Transverse colon (tissue), 4 donors: ENCODE results near the gene TSHB. TPM values are rescaled to one million over a fixed set of nuclear protein-coding genes. Genes with fewer than 3 reads are reported as not detected.

Source experiments
- DNase-seq: peaks from one replicate; pipeline ENCODE4 v3.0.0-alpha.2; 2019
- H3K27ac ChIP-seq, 4 donors: fragments of 200-600 bp; sonication (generic); 2 replicates each; pipeline ENCODE4 v1.5.1; 2016 to 2018; ENCODE audit warnings: inconsistent platforms in 4 of 4
- H3K27me3 ChIP-seq: fragments of 200-600 bp; sonication (generic); 2 replicates; pipeline ENCODE4 v1.5.1; 2017; ENCODE audit warnings: inconsistent platforms
- H3K36me3 ChIP-seq, 4 donors: fragments of 200-600 bp; sonication (generic); 2 replicates each; pipeline ENCODE4 v1.5.1; 2017 to 2019; ENCODE audit warnings: inconsistent platforms in 4 of 4
- H3K4me1 ChIP-seq, 4 donors: fragments of 200-600 bp; sonication (generic); 2 replicates each; pipeline ENCODE4 v1.5.1; 2017 to 2020; ENCODE audit warnings: inconsistent platforms in 4 of 4
- H3K4me3 ChIP-seq, 4 donors: fragments of 200-600 bp; sonication (generic); 1 replicate in 1 of 4; 2 replicates in 3 of 4; pipeline versions ENCODE4 v1.5.1 to v1.6.1; 2017 to 2019; ENCODE audit warnings: inconsistent platforms in 4 of 4
- H3K9me3 ChIP-seq, 2 donors: fragments of 200-600 bp; sonication (generic); 2 replicates each; pipeline ENCODE4 v1.5.1; 2017 to 2019; ENCODE audit warnings: inconsistent platforms in 2 of 2
- CTCF ChIP-seq, 5 experiments: fragments of 200-600 bp in 3 of 5; fragments of 450-650 bp in 2 of 5; sonication (generic) in 3 of 5; IDR thresholded peaks; 1 replicate in 2 of 5; 2 replicates in 3 of 5; pipeline ENCODE4 v1.5.1; 2016 to 2017; ENCODE audit warnings: antibody characterized with exemption in 5 of 5, inconsistent platforms in 3 of 5, mild to moderate bottlenecking in 2 of 5, moderate library complexity in 1 of 5
- EP300 ChIP-seq: sonication (generic); formaldehyde crosslinking; IDR thresholded peaks from one replicate; pipeline ENCODE4 v1.6.1; 2017; ENCODE audit warnings: antibody characterized with exemption, low read depth
- POLR2A ChIP-seq: fragments of 450-650 bp; IDR thresholded peaks from one replicate; pipeline ENCODE4 v1.6.1; 2016; ENCODE audit warnings: antibody characterized with exemption, mild to moderate bottlenecking, moderate library complexity
- POLR2AphosphoS5 ChIP-seq, 3 donors: sonication (generic); formaldehyde crosslinking; IDR thresholded peaks; one replicate each; pipeline ENCODE4 v1.6.1; 2016; ENCODE audit warnings: antibody characterized with exemption in 3 of 3
- WGBS, 2 donors: methylation state at CpG; one replicate each; pipeline ENCODE4 v1.1.5; 2018; ENCODE audit warnings: low coverage in 1 of 2; 5-methylcytosine and 5-hydroxymethylcytosine counted together
- in situ Hi-C, 4 donors: fragments of 200-750 bp; cut with MboI; loops; one replicate each; pipeline versions ENCODE4 v1.15.0 to v1.15.1; 2017; ENCODE audit warnings: low sequenced_read_pairs in 3 of 4, low pct_ligation_motif_present in 1 of 4, low pct_unique_long_range_greater_than_20kb in 1 of 4
- intact Hi-C: fragments of 100-400 bp; cut with DNase I; formaldehyde crosslinking; loops from one replicate; pipeline ENCODE4 v1.15.1; 2023; ENCODE audit warnings: low total_unique reads
- total RNA-seq, 4 donors: library from RNA; depleted of rRNA; stranded (reverse); fragments of >200 nt; gene quantifications; one replicate each; pipeline ENCODE4 v1.1.0, GENCODE V29; 2016

The TSHB gene
- total RNA-seq, 4 donors from 2014 or later = not detected

GRCh38 chr1:115057661-115058254 is 28.1 kb downstream of the TSHB start:
- Histone ChIP-seq H3K27ac (peak overlapping the region; percentile 62 to 67 (median 64)), H3K27me3 (no peaks in the 10 kb centered on the region), H3K4me3 (no peak overlapping the region), H3K4me1 (peaks cover 4 to 21% (median 8%) of the 10 kb centered on the region in 4 donors), H3K36me3 (no peaks in the 10 kb centered on the region), H3K9me3 (no peaks in the 10 kb centered on the region)
- in situ Hi-C loops = no loop called here
- 49 to 53% methylated on average over 6 of the region's 6 CpGs for WGBS, 2 donors
- no peak for DNase-seq
- no peak for TF ChIP-seq POLR2AphosphoS5 (IDR thresholded peaks at IDR 0.05)
- no peak for TF ChIP-seq CTCF (IDR thresholded peaks at IDR 0.05)
- intact Hi-C loops = no loop called here

- no peaks in the 10 kb centered on the region for H3K27me3 ChIP-seq
- no peaks in the 10 kb centered on the region for H3K9me3 ChIP-seq
- in situ Hi-C loops (no loop called here), intact Hi-C loops (no loop called here)
- WGBS, 2 donors = 38 to 40% methylated on average over 2 of the region's 2 CpGs
- no peak for TF ChIP-seq CTCF (IDR thresholded peaks at IDR 0.05)
- no peak for TF ChIP-seq EP300
- no peak for TF ChIP-seq POLR2A
- no peak for TF ChIP-seq POLR2AphosphoS5 (IDR thresholded peaks at IDR 0.05)
- no peaks in the 10 kb centered on the region for H3K36me3 ChIP-seq
- no peak overlapping the region for H3K27ac ChIP-seq
- no peak for DNase-seq
- no peak overlapping the region for H3K4me3 ChIP-seq
- H3K4me1 ChIP-seq = peaks cover 5 to 23% (median 9%) of the 10 kb centered on the region in 4 donors
Measured at GRCh38 chr1:115059316-115059715, 29.7 kb downstream of the TSHB start.

- Histone ChIP-seq H3K9me3 (no peaks in the 10 kb centered on the region), H3K36me3 (no peaks in the 10 kb centered on the region), H3K27me3 (no peaks in the 10 kb centered on the region), H3K27ac (no peak overlapping the region), H3K4me1 (peaks cover 5 to 23% (median 9%) of the 10 kb centered on the region in 4 donors), H3K4me3 (no peak overlapping the region)
- 63 to 79% methylated on average over 4 of the region's 4 CpGs for WGBS, 2 donors
- DNase-seq = no peak
- TF ChIP-seq POLR2AphosphoS5 (IDR thresholded peaks at IDR 0.05) (no peak), EP300 (no peak), CTCF (IDR thresholded peaks at IDR 0.05) (no peak), POLR2A (no peak)
- intact Hi-C loops = no loop called here
- in situ Hi-C loops = no loop called here
Measured at GRCh38 chr1:115060501-115060900, 30.9 kb downstream of the TSHB start.

- Histone ChIP-seq H3K27me3 (no peaks in the 10 kb centered on the region), H3K36me3 (no peaks in the 10 kb centered on the region), H3K27ac (peak overlapping the region; percentile 15 to 43 (median 33)), H3K9me3 (no peaks in the 10 kb centered on the region), H3K4me3 (no peak overlapping the region), H3K4me1 (peaks cover 7 to 21% (median 9%) of the 10 kb centered on the region in 4 donors)
- WGBS, 2 donors = 42 to 83% methylated on average over 1 to 7 of the region's 7 CpGs
- no peak for TF ChIP-seq EP300
- no peak for TF ChIP-seq POLR2AphosphoS5 (IDR thresholded peaks at IDR 0.05)
- no peak for TF ChIP-seq POLR2A
- TF ChIP-seq CTCF (IDR thresholded peaks at IDR 0.05) = no peak
- in situ Hi-C loops = no loop called here
- peak; percentile 66 for DNase-seq
- intact Hi-C loops = no loop called here
Measured at GRCh38 chr1:115062542-115063004, 32.9 kb downstream of the TSHB start.
